SH-SY5Y (cell line): ENCODE measurements around the gene TBC1D4.

Experiments
- GATA2 ChIP-seq: IDR thresholded peaks from 2 replicates; pipeline ENCODE4 v1.6.1; 2011; ENCODE audit warnings: mild to moderate bottlenecking, low read depth, low read length
- GATA3 ChIP-seq: IDR thresholded peaks from 2 replicates; pipeline ENCODE4 v1.6.1; 2011; ENCODE audit warnings: low read depth, mild to moderate bottlenecking, low read length, moderate library complexity

DNA sequence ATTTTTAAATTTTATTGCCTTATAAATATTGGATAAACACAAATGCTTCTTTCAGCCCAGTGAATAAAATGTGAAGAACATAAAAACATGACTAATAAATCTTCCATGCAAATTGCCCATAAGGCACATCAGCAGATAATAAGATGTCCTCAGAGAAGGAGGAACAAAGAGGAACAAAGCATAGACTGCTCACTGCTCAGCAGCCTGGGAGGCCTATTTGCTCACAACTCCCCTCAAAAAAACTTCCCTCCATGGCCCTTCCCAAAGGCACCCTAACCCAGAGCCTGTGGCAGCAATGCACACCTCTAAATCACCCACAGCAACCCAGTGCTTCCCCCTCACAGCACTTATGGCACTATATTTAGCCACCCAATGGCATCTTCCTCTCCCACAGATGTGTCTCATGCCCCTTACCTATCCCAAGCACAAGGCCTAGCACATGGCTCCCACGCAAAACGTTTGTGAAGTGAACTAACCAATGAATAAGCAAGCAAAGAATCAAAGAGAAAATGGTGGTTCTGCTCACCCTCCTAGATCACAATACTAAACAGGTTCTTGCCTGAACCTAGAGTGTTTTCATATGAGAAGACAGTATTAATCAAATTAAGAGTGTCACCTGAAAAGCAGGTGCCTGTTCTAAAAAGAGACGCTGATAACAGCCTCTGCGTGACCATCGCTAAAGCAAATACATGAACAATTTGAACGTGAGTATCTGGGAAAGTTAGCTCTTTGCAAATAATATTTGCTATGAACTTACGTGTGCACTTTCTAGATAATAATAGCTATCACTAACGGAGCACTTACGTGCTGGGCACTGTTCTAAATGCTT is 96.9 kb downstream of the TBC1D4 start:
- TF ChIP-seq GATA2: no peak
- TF ChIP-seq GATA3: no peak
